K562 (cell line): ENCODE data around the gene CCR2. TPM values are rescaled to one million over a fixed set of nuclear protein-coding genes. Genes with fewer than 3 reads are reported as not detected.

Source experiments
- ATAC-seq: fragments of 200-7000 bp; cut with Tn5 transposase; 3 replicates; pipeline ENCODE4 v1.9.1; 2020; ENCODE audit warnings: moderate library complexity
- BruUV-seq: library from RNA; stranded (reverse); fragments of 400-500 nt; replicated peaks from 2 replicates; lab custom pipeline; 2021; lab: Mats Ljungman, UMichigan
- CTCF ChIA-PET: fragments of 300-600 bp; formaldehyde crosslinking; extraction: SDS; loops from one replicate; lab custom pipeline; 2021; ENCODE audit warnings: low intra/inter-chr PET ratio; lab: Yijun Ruan, JAX
- POLR2A ChIA-PET: fragments of 300-600, 350-650 bp; sonication (Branson Sonifier 250); formaldehyde crosslinking; extraction: SDS; loops from one replicate; lab custom pipeline; 2021; ENCODE audit warnings: antibody characterized with exemption, inconsistent platforms; lab: Yijun Ruan, JAX
- DNase-seq, 4 experiments: peaks; one replicate each; pipeline versions ENCODE4 v3.0.0 to v3.0.0-alpha.2; 2011 to 2018; ENCODE audit warnings: low spot score in 3 of 4, mixed read lengths in 3 of 4; ENCODE audit errors: extremely low read depth in 1 of 4
- FAIRE-seq: peaks from 2 replicates; lab custom pipeline; 2011; peaks lifted over from hg19 to GRCh38; lab: Jason Lieb, UNC
- H2AFZ ChIP-seq: 2 replicates; pipeline ENCODE4 v1.6.0; 2011; ENCODE audit warnings: low read depth, low read length, control low read depth, inconsistent platforms
- H3K27ac ChIP-seq: fragments of 200-600 bp; 3 replicates; pipeline ENCODE4 v1.8.0; 2011; ENCODE audit warnings: low read depth, mild to moderate bottlenecking, control low read depth, inconsistent platforms, low read length, moderate library complexity, mixed read lengths; ENCODE audit errors: extremely low read depth
- H3K27me3 ChIP-seq, 2 experiments: fragments of 300-600 bp in 1 of 2; 2 replicates in 1 of 2; 3 replicates in 1 of 2; pipeline versions ENCODE4 v1.6.0 to v1.8.0; 2011; ENCODE audit warnings: inconsistent platforms in 2 of 2, low read length in 2 of 2, mild to moderate bottlenecking in 1 of 2, mixed read lengths in 1 of 2, moderate library complexity in 1 of 2; ENCODE audit not compliant: control insufficient read depth in 2 of 2, insufficient read depth in 2 of 2
- H3K36me3 ChIP-seq: fragments of 300-600 bp; 3 replicates; pipeline ENCODE4 v1.8.0; 2011; ENCODE audit warnings: mild to moderate bottlenecking, low read length, inconsistent platforms; ENCODE audit not compliant: control insufficient read depth, insufficient read depth
- H3K4me1 ChIP-seq, 2 experiments: fragments of 200-600 bp in 1 of 2; replicated peaks in 1 of 2; 2 replicates in 1 of 2; 3 replicates in 1 of 2; pipeline versions ENCODE4 v1.5.1 to v1.8.0; 2011; ENCODE audit warnings: inconsistent platforms in 2 of 2, low read length in 2 of 2, mild to moderate bottlenecking in 1 of 2, mixed read lengths in 1 of 2, moderate library complexity in 1 of 2; ENCODE audit not compliant: control insufficient read depth in 2 of 2, insufficient read depth in 2 of 2
- H3K4me2 ChIP-seq: 2 replicates; pipeline ENCODE4 v1.6.1; 2011; ENCODE audit warnings: low read length, control low read depth, inconsistent platforms, mixed read lengths; ENCODE audit not compliant: insufficient read depth
- H3K4me3 ChIP-seq: fragments of 200-600 bp; sonication (generic), shearing (Covaris generic); 2 replicates; pipeline ENCODE4 v1.5.1; 2016; ENCODE audit warnings: control low read depth, inconsistent platforms
- H3K79me2 ChIP-seq: fragments of 200-600 bp; 3 replicates; pipeline ENCODE4 v1.8.0; 2011; ENCODE audit warnings: low read length, inconsistent platforms; ENCODE audit not compliant: control insufficient read depth, insufficient read depth
- H3K9ac ChIP-seq, 2 experiments: 2 replicates each; pipeline versions ENCODE4 v1.6.0 to v1.6.1; 2011; ENCODE audit warnings: low read depth in 2 of 2, low read length in 2 of 2, control low read depth in 1 of 2, inconsistent platforms in 1 of 2, mild to moderate bottlenecking in 1 of 2, mixed read lengths in 1 of 2; ENCODE audit not compliant: insufficient read depth in 1 of 2
- H3K9me1 ChIP-seq: one replicate; pipeline ENCODE4 v1.6.0; 2011; ENCODE audit warnings: inconsistent platforms, mild to moderate bottlenecking, low read length, moderate library complexity; ENCODE audit not compliant: control insufficient read depth, insufficient read depth
- H3K9me3 ChIP-seq: replicated peaks from 2 replicates; pipeline ENCODE4 v1.5.1; 2011; ENCODE audit warnings: low read depth, low read length, inconsistent platforms; ENCODE audit not compliant: control insufficient read depth, insufficient read depth
- H4K20me1 ChIP-seq: replicated peaks from 2 replicates; pipeline ENCODE4 v1.6.1; 2011; ENCODE audit warnings: low read length, inconsistent platforms, mixed read lengths; ENCODE audit not compliant: control insufficient read depth, insufficient read depth
- CBX1 ChIP-seq: sonication (generic); IDR thresholded peaks from 2 replicates; pipeline ENCODE4 v1.6.1; 2016; ENCODE audit warnings: antibody characterized with exemption, low read depth, mild to moderate bottlenecking
- GABPB1 ChIP-seq: sonication (generic); formaldehyde crosslinking; IDR thresholded peaks from 2 replicates; pipeline ENCODE4 v1.8.0; 2022; ENCODE audit warnings: mild to moderate bottlenecking, missing genetic modification reagents
- HOXB6 ChIP-seq: fragments of 250-450 bp; sonication (Bioruptor Pico); IDR thresholded peaks from 2 replicates; pipeline ENCODE4 v1.5.1; 2022; ENCODE audit warnings: mild to moderate bottlenecking, borderline replicate concordance
- MTA2 ChIP-seq: fragments of 450-650 bp; IDR thresholded peaks from 2 replicates; pipeline ENCODE4 v1.6.1; 2016; ENCODE audit warnings: low read depth
- NFYB ChIP-seq: IDR thresholded peaks from 2 replicates; pipeline ENCODE4 v1.6.1; 2011; ENCODE audit warnings: mild to moderate bottlenecking, moderate library complexity; ENCODE audit not compliant: insufficient read length; ENCODE audit errors: extremely low read depth
- SIN3A ChIP-seq, 2 experiments: fragments of 150-350 bp in 1 of 2; IDR thresholded peaks; 2 replicates each; pipeline ENCODE4 v1.6.1; 2011 to 2016; ENCODE audit warnings: borderline replicate concordance in 2 of 2, low read depth in 2 of 2, low read length in 2 of 2, mild to moderate bottlenecking in 2 of 2, moderate library complexity in 2 of 2; ENCODE audit not compliant: control insufficient read depth in 1 of 2
- TEAD2 ChIP-seq: fragments of 450-650 bp; IDR thresholded peaks from 2 replicates; pipeline ENCODE4 v1.6.1; 2016; ENCODE audit warnings: missing genetic modification characterization, control low read depth, missing compliant biosample characterization
- ZFP36 ChIP-seq: fragments of 150-350 bp; IDR thresholded peaks from 2 replicates; pipeline ENCODE4 v1.6.1; 2018; ENCODE audit warnings: low read length, low read depth; ENCODE audit not compliant: partially characterized antibody
- ZNF143 ChIP-seq: sonication (generic); formaldehyde crosslinking; IDR thresholded peaks from 2 replicates; pipeline ENCODE4 v1.9.0; 2022; ENCODE audit warnings: mild to moderate bottlenecking, missing genetic modification reagents
- ZNF644 ChIP-seq: fragments of 200-800 bp; sonication (Bioruptor generic); IDR thresholded peaks from 2 replicates; pipeline ENCODE4 v1.6.1; 2016; ENCODE audit warnings: low read depth, missing genetic modification characterization, missing compliant biosample characterization
- WGBS: fragments of 100-300 bp; shearing (Covaris generic); methylation state at CpG from one replicate; pipeline ENCODE4 v1.1.6; 2016; ENCODE audit warnings: low coverage, mixed read lengths; ENCODE audit not compliant: insufficient coverage; ENCODE audit errors: missing lambda C conversion rate; 5-methylcytosine and 5-hydroxymethylcytosine counted together
- in situ Hi-C: fragments of 300-500 bp; cut with MboI; formaldehyde crosslinking; loops from 4 replicates; pipeline ENCODE4 v1.15.0; 2018; ENCODE audit warnings: inconsistent platforms, mixed read lengths
- intact Hi-C: fragments of 100-400 bp; cut with micrococcal nuclease; formaldehyde crosslinking; loops from 2 replicates; pipeline ENCODE4 v1.14.2; 2022
- polyA plus RNA-seq, 8 experiments: library from polyadenylated mRNA; depleted of rRNA in 4 of 8; stranded (reverse) in 5 of 8; unstranded in 3 of 8; fragments of >200 nt; fragmentation: Nextera tagmentation in 2 of 8; fragmentation: Illumina TruSeq in 1 of 8; extraction: Ambion mirVana in 2 of 8; extraction: Trizol in 1 of 8; gene quantifications; 2 replicates each; pipeline versions ENCODE4 v1.2.1 to v1.2.3, GENCODE V29; 2011 to 2014; ENCODE audit warnings: inconsistent platforms in 1 of 8, missing spikeins in 1 of 8
- total RNA-seq, 7 experiments: library from RNA; depleted of rRNA in 6 of 7; stranded (reverse); fragments of >200 nt in 6 of 7; fragmentation: Illumina TruSeq in 2 of 7; extraction: Trizol in 2 of 7; gene quantifications; 2 replicates each; pipeline versions ENCODE4 v1.2.1 to v1.2.3, GENCODE V29; 2011 to 2021; ENCODE audit warnings: low replicate concordance in 1 of 7

The CCR2 gene
- total and polyA plus RNA-seq, 9 of the 15 experiments (the other 6 are each of a cell fraction or from before 2014, with no cell fraction given), result not detected

- POLR2A ChIA-PET, result interaction anchor here (0.6 to 1.2 kb wide), 5 partner anchors 10 to 165 kb away, joined by 3 to 5 read pairs (median 3); no protein-coding TSS in a partner anchor
- no peaks in the 10 kb centered on the region for H3K36me3 ChIP-seq
- in situ Hi-C loops, result no loop called here
- FAIRE-seq, result no peak
- no peak for TF ChIP-seq SIN3A (IDR thresholded peaks at IDR 0.05; ENCODE audit: borderline replicate concordance in 2 of 2, control insufficient read depth in 1 of 2, low read depth in 2 of 2, low read length in 2 of 2)
- no peak for TF ChIP-seq HOXB6 (CRISPR knock-in tag)
- no peak for TF ChIP-seq NFYB
- no peak for TF ChIP-seq TEAD2 (tag)
- TF ChIP-seq GABPB1 (CRISPR knock-in tag), result no peak
- TF ChIP-seq ZFP36, result no peak
- TF ChIP-seq ZNF644 (tag), result no peak
- TF ChIP-seq CBX1, result no peak
- no peak for TF ChIP-seq MTA2
- no peak for TF ChIP-seq ZNF143 (CRISPR knock-in tag)
- no peaks in the 10 kb centered on the region for H3K9me1 ChIP-seq
- no peak overlapping the region for H3K27ac ChIP-seq
- no peak for ATAC-seq
- WGBS, result 5% methylated on average over 5 of the region's 5 CpGs
- no peak overlapping the region for H2AFZ ChIP-seq
- no peak overlapping the region for H3K4me3 ChIP-seq
- H3K4me1 ChIP-seq, result peaks cover 0 to 15% of the 10 kb centered on the region in 2 experiments; a peak in 2 of 5 replicates
- intact Hi-C loops, result no loop called here
- CTCF ChIA-PET, result no interaction called here
- no peak overlapping the region for H3K9ac ChIP-seq
- no peak overlapping the region for H3K4me2 ChIP-seq
- H3K9me3 ChIP-seq, result no peaks in the 10 kb centered on the region
- H3K79me2 ChIP-seq, result no peaks in the 10 kb centered on the region
- no peaks in the 10 kb centered on the region for H4K20me1 ChIP-seq
- no peak for DNase-seq
- peaks cover 0 to 4% of the 10 kb centered on the region in 2 experiments; a peak in 1 of 5 replicates for H3K27me3 ChIP-seq
- BruUV-seq, result no TSS peak
These were observed 30.0 kb downstream of the CCR2 start for GRCh38 chr3:46383951-46384330.
